ENCODE results near the gene MTHFD2L. TPM values are rescaled to one million over a fixed set of nuclear protein-coding genes. Genes with fewer than 3 reads are reported as not detected.

MTHFD2L gene
- polyA plus RNA-seq, 3 donors = 4.3 to 7.0 (median 4.8) TPM

DNA sequence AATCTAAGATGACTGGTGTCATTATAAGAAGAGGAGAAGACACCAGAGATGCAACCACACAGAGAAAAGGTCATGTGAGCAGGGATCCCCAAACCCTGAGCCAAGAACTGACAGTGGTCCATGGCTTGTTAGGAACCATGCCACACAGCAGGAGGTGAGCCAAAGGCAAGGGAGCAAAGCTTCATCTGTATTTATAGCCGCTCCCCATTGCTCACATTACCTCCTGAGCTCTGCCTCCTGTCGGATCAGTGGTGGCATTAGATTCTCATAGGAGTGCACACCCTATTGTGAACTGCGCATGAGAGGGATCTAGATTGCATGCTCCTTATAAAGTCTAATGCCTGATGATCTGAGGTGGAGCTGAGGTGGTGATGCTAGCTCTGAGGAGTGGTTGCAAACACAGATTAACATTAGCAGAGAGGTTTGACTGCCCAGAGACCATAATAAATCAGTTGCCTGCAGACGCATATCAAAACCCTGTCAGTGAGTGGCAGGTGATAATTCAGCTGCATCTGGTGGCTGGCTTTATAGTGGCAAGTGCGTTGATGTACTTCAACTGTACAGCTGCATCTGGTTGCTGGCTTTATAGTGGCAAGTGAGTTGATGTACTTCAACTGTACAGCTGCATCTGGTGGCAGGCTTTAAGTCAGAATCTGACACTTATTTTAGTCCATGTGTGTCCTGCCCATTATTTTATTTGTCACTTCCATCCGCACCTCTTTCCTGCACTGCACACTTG is 39.1 kb upstream of the MTHFD2L start:
- Histone ChIP-seq H3K4me1 (ENCODE audit: control insufficient read depth in 1 of 2, insufficient read depth in 2 of 2, low read length in 2 of 2) (no peaks in the 10 kb centered on the region), H3K27ac (ENCODE audit: low read depth in 1 of 2, low read length in 2 of 2) (no peak overlapping the region), H4K20me1 (ENCODE audit: insufficient read depth, low read length) (no peaks in the 10 kb centered on the region), H3K36me3 (replicated peaks in 1 of 2; ENCODE audit: control insufficient read depth in 1 of 2, insufficient read depth in 2 of 2, low read length in 2 of 2) (no peaks in the 10 kb centered on the region), H3K79me2 (ENCODE audit: insufficient read depth, low read length) (no peaks in the 10 kb centered on the region), H3K4me3 (replicated peaks in 1 of 3; ENCODE audit: low read depth in 2 of 3, low read length in 3 of 3) (no peak overlapping the region), H3K4me2 (replicated peaks; ENCODE audit: extremely low read depth, low read length, poor library complexity, severe bottlenecking) (no peak overlapping the region), H3K9me3 (replicated peaks in 1 of 2; ENCODE audit: control insufficient read depth in 1 of 2, insufficient read depth in 1 of 2, low read length in 2 of 2) (peaks cover 0 to 8% of the 10 kb centered on the region in 2 donors), H2AFZ (ENCODE audit: insufficient read depth, low read depth, low read length, poor library complexity, severe bottlenecking) (no peak overlapping the region), H3K27me3 (ENCODE audit: control insufficient read depth in 2 of 2, insufficient read depth in 2 of 2, low read length in 2 of 2) (no peaks in the 10 kb centered on the region), H3K9ac (ENCODE audit: insufficient read depth, low read length, poor library complexity, severe bottlenecking) (no peak overlapping the region)
- Mint-ChIP-seq H3K4me1 (no peaks in the 10 kb centered on the region), H3K27me3 (ENCODE audit: low read depth in 3 of 3) (no peaks in the 10 kb centered on the region), H3K9me3 (peaks cover 0 to 9% (median 8%) of the 10 kb centered on the region in 7 donors), H3K36me3 (peaks cover 0 to 2% of the 10 kb centered on the region in 2 donors), H3K27ac (no peak overlapping the region), H3K4me3 (no peak overlapping the region)
- whole genome bisulfite sequencing (ENCODE audit: insufficient coverage) = 91% methylated on average over 6 of the region's 6 CpGs
- intact Hi-C loops (cut with micrococcal nuclease) = no loop called here
- TF ChIP-seq CTCF (IDR thresholded peaks at IDR 0.05) = no peak
- DNase-seq = no peak

DNA sequence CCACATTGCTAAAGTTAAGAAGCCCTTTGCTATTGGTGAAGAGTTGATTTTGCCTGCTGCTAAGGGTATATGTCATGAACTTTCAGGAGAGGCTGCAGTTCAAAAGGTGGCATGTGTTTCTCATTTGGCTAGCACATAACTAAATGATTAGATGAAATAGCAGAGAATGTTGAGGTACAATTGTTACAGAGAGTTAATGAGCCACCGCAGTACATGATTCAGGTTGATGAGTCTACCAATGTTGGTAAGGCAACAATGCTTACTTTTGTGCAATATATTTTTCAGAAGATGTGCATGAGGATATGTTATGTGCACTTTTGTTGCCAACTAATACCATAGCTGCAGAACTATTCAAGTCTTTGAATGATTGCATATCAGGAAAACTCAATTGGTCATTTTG is 37.8 kb upstream of the MTHFD2L start:
- Histone ChIP-seq H2AFZ (ENCODE audit: insufficient read depth, low read depth, low read length, poor library complexity, severe bottlenecking) (no peak overlapping the region), H3K79me2 (ENCODE audit: insufficient read depth, low read length) (no peaks in the 10 kb centered on the region), H3K27me3 (ENCODE audit: control insufficient read depth in 2 of 2, insufficient read depth in 2 of 2, low read length in 2 of 2) (no peaks in the 10 kb centered on the region), H3K9me3 (replicated peaks in 1 of 2; ENCODE audit: control insufficient read depth in 1 of 2, insufficient read depth in 1 of 2, low read length in 2 of 2) (peaks cover 0 to 8% of the 10 kb centered on the region in 2 donors), H3K9ac (ENCODE audit: insufficient read depth, low read length, poor library complexity, severe bottlenecking) (no peak overlapping the region), H3K4me1 (ENCODE audit: control insufficient read depth in 1 of 2, insufficient read depth in 2 of 2, low read length in 2 of 2) (no peaks in the 10 kb centered on the region), H3K36me3 (replicated peaks in 1 of 2; ENCODE audit: control insufficient read depth in 1 of 2, insufficient read depth in 2 of 2, low read length in 2 of 2) (no peaks in the 10 kb centered on the region), H4K20me1 (ENCODE audit: insufficient read depth, low read length) (no peaks in the 10 kb centered on the region), H3K4me2 (replicated peaks; ENCODE audit: extremely low read depth, low read length, poor library complexity, severe bottlenecking) (no peak overlapping the region), H3K4me3 (replicated peaks in 1 of 3; ENCODE audit: low read depth in 2 of 3, low read length in 3 of 3) (no peak overlapping the region), H3K27ac (ENCODE audit: low read depth in 1 of 2, low read length in 2 of 2) (no peak overlapping the region)
- intact Hi-C loops (cut with micrococcal nuclease) = no loop called here
- H3K4me3 Mint-ChIP-seq = no peak overlapping the region
- peaks cover 0 to 9% (median 8%) of the 10 kb centered on the region in 7 donors for H3K9me3 Mint-ChIP-seq
- TF ChIP-seq CTCF (IDR thresholded peaks at IDR 0.05) = no peak
- H3K36me3 Mint-ChIP-seq = peaks cover 0 to 2% of the 10 kb centered on the region in 2 donors
- WGBS (ENCODE audit: insufficient coverage) = 100% methylated on average over 1 of the region's 1 CpG
- DNase-seq = no peak
- no peaks in the 10 kb centered on the region for H3K4me1 Mint-ChIP-seq
- H3K27me3 Mint-ChIP-seq (ENCODE audit: low read depth in 3 of 3) = no peaks in the 10 kb centered on the region
- no peak overlapping the region for H3K27ac Mint-ChIP-seq

Data from CD14-positive monocyte (primary cell).